Heart left ventricle (tissue), 16 donors: Measurements from ENCODE around the gene LTK. TPM values are rescaled to one million over a fixed set of nuclear protein-coding genes. Genes with fewer than 3 reads are reported as not detected.

Source experiments
- ATAC-seq, 4 donors: fragments of 200-7000 bp; cut with Tn5 transposase; one replicate each; pipeline ENCODE4 v1.9.1; 2020 to 2022; ENCODE audit warnings: moderate library complexity in 4 of 4, mild to moderate bottlenecking in 3 of 4, moderate number of reproducible peaks in 1 of 4
- DNase-seq, 5 donors: peaks; one replicate each; pipeline ENCODE4 v3.0.0-alpha.2; 2020
- H3K27ac ChIP-seq, 12 donors: fragments of 200-600 bp; sonication (generic) in 4 of 12; one replicate each; pipeline versions ENCODE4 v1.5.0 to v1.8.0; 2016 to 2022; ENCODE audit warnings: mild to moderate bottlenecking in 2 of 12
- H3K27me3 ChIP-seq, 9 donors: fragments of 200-600 bp; sonication (generic) in 2 of 9; one replicate each; pipeline versions ENCODE4 v1.5.1 to v1.8.0; 2016 to 2022; ENCODE audit warnings: mild to moderate bottlenecking in 3 of 9
- H3K36me3 ChIP-seq, 9 donors: fragments of 200-600 bp; sonication (generic) in 2 of 9; one replicate each; pipeline versions ENCODE4 v1.5.0 to v1.8.0; 2018 to 2022; ENCODE audit warnings: mild to moderate bottlenecking in 2 of 9
- H3K4me1 ChIP-seq, 12 donors: fragments of 200-600 bp; sonication (generic) in 4 of 12; one replicate each; pipeline versions ENCODE4 v1.5.0 to v1.8.0; 2016 to 2022; ENCODE audit warnings: mild to moderate bottlenecking in 3 of 12
- H3K4me3 ChIP-seq, 12 donors: fragments of 200-600 bp; sonication (generic) in 4 of 12; one replicate each; pipeline versions ENCODE4 v1.5.0 to v1.8.0; 2017 to 2022; ENCODE audit warnings: mild to moderate bottlenecking in 9 of 12, moderate library complexity in 4 of 12
- H3K9me3 ChIP-seq, 12 donors: fragments of 200-600 bp; sonication (generic) in 4 of 12; one replicate each; pipeline versions ENCODE4 v1.5.0 to v1.8.0; 2016 to 2022; ENCODE audit warnings: mild to moderate bottlenecking in 1 of 12
- CTCF ChIP-seq, 12 donors: fragments of 200-600 bp; sonication (generic) in 4 of 12; IDR thresholded peaks; one replicate each; pipeline versions ENCODE4 v1.5.0 to v1.8.0; 2018 to 2022; ENCODE audit warnings: antibody characterized with exemption in 12 of 12, mild to moderate bottlenecking in 5 of 12
- POLR2A ChIP-seq, 2 donors: fragments of 450-650 bp; IDR thresholded peaks; one replicate each; pipeline ENCODE4 v1.6.1; 2017; ENCODE audit warnings: antibody characterized with exemption in 2 of 2, mild to moderate bottlenecking in 2 of 2, moderate library complexity in 2 of 2
- WGBS, 4 donors: extraction: QIAGEN DNeasy Blood & Tissue Kit in 2 of 4; methylation state at CpG; one replicate each; pipeline versions ENCODE4 v1.1.5 to v1.1.7; 2013 to 2018; 5-methylcytosine and 5-hydroxymethylcytosine counted together
- intact Hi-C, 10 donors: fragments of 100-400 bp; cut with DNase I; formaldehyde crosslinking; loops; one replicate each; pipeline versions ENCODE4 v1.11.1 to v1.14.2; 2022
- polyA plus RNA-seq, 2 donors: library from polyadenylated mRNA; stranded (reverse); fragments of 200-250 nt; gene quantifications; one replicate each; pipeline ENCODE4 v1.2.3, GENCODE V29; 2013
- total RNA-seq, 9 donors: library from RNA; depleted of rRNA in 2 of 9; stranded (reverse); fragments of >200 nt in 2 of 9; fragmentation: NEBNext Ultra II Directional in 3 of 9; extraction: Animal tissue kit (Norgen Biotek cat#: 25700) in 3 of 9; gene quantifications; one replicate each; pipeline versions ENCODE4 v1.1.0 to v1.2.4, GENCODE V29; 2016 to 2023
- donor health status: ischemic (EF 13 %, LVEDD 7.1; RV severe dilation, severe dysfunction).
- donor health status: healthy with polysubstance abuse.
- donor health status: DM: no; HTN: yes; CAD: no.
- donor health status: DM: no; HTN: no; CAD: no.
- donor health status: ischemic (EF 25% LVEDD 6.9; RV normal size, moderate dysfunction).
- donor health status: ischemic (EF 25% LVEDD 5.7; RV mildly dilated, moderate dysfunction).
- donor health status: healthy.
- donor health status: DM: yes; HTN: yes; CAD: no.
- donor health status: ischemic (EF 35%, LVEDD 5.7; RV mildly dilated, moderate dysfunction).
- donor health status: nonischemic (EF 11% LVEDD 7.7; RV severe dilation, severe dysfunction).
- donor health status: DM: yes; HTN: yes; CAD: no.
- donor health status: PGD.
- donor health status: ischemic (EF 29% LVEDD 5.4; RV normal size, mild dysfunction).
- donor health status: nonischemic (EF 23%, LVEDD 6.1; RV moderate dilation, normal function).

The LTK gene
- total and polyA plus RNA-seq, 11 donors: 0.14 to 1.6 (median 0.36) TPM

DNA sequence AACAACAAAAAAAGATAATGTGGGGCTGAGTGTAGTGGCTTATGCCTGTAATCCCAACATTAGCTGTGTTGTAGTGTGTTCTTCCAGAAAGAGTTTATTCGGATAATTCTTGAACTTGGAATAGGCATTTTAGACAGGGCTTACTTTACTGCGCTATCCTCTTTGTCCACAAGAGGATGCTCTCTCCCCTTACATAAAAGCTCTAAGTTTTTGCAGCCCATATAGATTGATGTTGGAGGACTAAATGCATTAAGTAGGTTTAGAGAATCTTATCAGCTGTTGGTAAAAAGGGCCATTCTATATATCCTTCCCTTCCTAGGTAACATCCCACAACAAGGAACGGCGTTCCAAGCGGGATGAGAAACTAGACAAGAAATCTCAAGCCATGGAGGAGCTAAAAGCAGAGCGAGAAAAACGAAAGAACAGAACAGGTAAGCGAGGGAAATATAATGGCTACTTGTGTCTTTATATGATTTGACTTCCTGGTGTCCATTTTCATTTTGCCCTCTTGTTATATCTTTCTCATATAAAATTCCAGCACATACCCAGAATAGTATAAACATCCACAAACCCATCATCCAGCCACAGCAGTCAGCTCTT lies 47.7 kb downstream of the LTK start:
- Histone ChIP-seq H3K27ac (no peak overlapping the region), H3K36me3 (peaks cover 0 to 95% (median 83%) of the 10 kb centered on the region in 9 donors), H3K9me3 (no peaks in the 10 kb centered on the region), H3K4me1 (no peaks in the 10 kb centered on the region), H3K27me3 (no peaks in the 10 kb centered on the region), H3K4me3 (no peak overlapping the region)
- 83 to 85% (median 84%) methylated on average over 8 of the region's 8 CpGs for WGBS, 4 donors
- peak; percentile 59 to 90 (median 68) for TF ChIP-seq CTCF (IDR thresholded peaks at IDR 0.05)
- no peak for TF ChIP-seq POLR2A (IDR thresholded peaks at IDR 0.05)
- DNase-seq: no peak
- intact Hi-C loops: no loop called here
- no peak for ATAC-seq

- Histone ChIP-seq H3K36me3 (peaks cover 0 to 86% (median 74%) of the 10 kb centered on the region in 9 donors), H3K4me3 (no peak overlapping the region), H3K9me3 (no peaks in the 10 kb centered on the region), H3K27me3 (no peaks in the 10 kb centered on the region), H3K27ac (no peak overlapping the region), H3K4me1 (peaks cover 0 to 4% (median 0%) of the 10 kb centered on the region in 12 donors)
- no peak for DNase-seq
- no peak for ATAC-seq
- 87 to 96% (median 91%) methylated on average over 9 of the region's 9 CpGs for WGBS, 4 donors
- intact Hi-C loops: no loop called here
- no peak for TF ChIP-seq POLR2A (IDR thresholded peaks at IDR 0.05)
- TF ChIP-seq CTCF (IDR thresholded peaks at IDR 0.05): no peak
Measured at GRCh38 chr15:41464889-41465580, 48.6 kb downstream of the LTK start.

GRCh38 chr15:41462084-41462795 lies 51.4 kb downstream of the LTK start:
- no peak for TF ChIP-seq CTCF (IDR thresholded peaks at IDR 0.05)
- no peak for TF ChIP-seq POLR2A (IDR thresholded peaks at IDR 0.05)
- no peak for ATAC-seq

More at GRCh38 chr15:41462084-41462795, 51.4 kb downstream of the LTK start:
- 72 to 86% (median 77%) methylated on average over 4 of the region's 4 CpGs for WGBS, 4 donors
- Histone ChIP-seq H3K9me3 (no peaks in the 10 kb centered on the region), H3K36me3 (peaks cover 0 to 78% (median 68%) of the 10 kb centered on the region in 9 donors), H3K4me3 (no peak overlapping the region), H3K4me1 (peaks cover 0 to 13% (median 0%) of the 10 kb centered on the region in 12 donors), H3K27ac (no peak overlapping the region), H3K27me3 (no peaks in the 10 kb centered on the region)
- DNase-seq: no peak
- intact Hi-C loops: no loop called here

Other genes starting within 250 kb of the LTK start
- gene OIP5, start 181.2 kb downstream of the LTK start, total RNA-seq: 1 to 10 TPM in 2 of 9 donors, under 1 TPM in 5, not detected in 2; 0.22 to 1.3 (median 0.72) TPM
- gene OIP5, start 181.2 kb downstream of the LTK start, polyA plus RNA-seq: under 1 TPM; 0.19 to 0.50 TPM
- 10 to 100 TPM in 1 of 9 donors, 1 to 10 TPM in 5, under 1 TPM in 3; 0.50 to 23.1 (median 1.1) TPM for gene NUSAP1, start 180.9 kb downstream of the LTK start, total RNA-seq
- gene NUSAP1, start 180.9 kb downstream of the LTK start, polyA plus RNA-seq: 1 to 10 TPM in 1 of 2 donors, under 1 TPM in 1; 0.23 to 1.2 TPM
- gene NDUFAF1, start 111.3 kb downstream of the LTK start, total RNA-seq: 10 to 100 TPM; 20.4 to 70.1 (median 41.3) TPM
- gene NDUFAF1, start 111.3 kb downstream of the LTK start, polyA plus RNA-seq: 10 to 100 TPM; 54.5 to 58.3 TPM
- 10 to 100 TPM; 19.1 to 33.3 (median 28.5) TPM for gene RTF1, start 96.7 kb downstream of the LTK start, total RNA-seq
- gene RTF1, start 96.7 kb downstream of the LTK start, polyA plus RNA-seq: 10 to 100 TPM; 16.5 to 16.6 TPM
- 10 to 100 TPM in 1 of 9 donors, 1 to 10 TPM in 6, under 1 TPM in 2; 0.80 to 12.5 (median 1.8) TPM for gene ITPKA, start 20.0 kb downstream of the LTK start, total RNA-seq
- gene ITPKA, start 20.0 kb downstream of the LTK start, polyA plus RNA-seq: 1 to 10 TPM; 6.0 to 6.7 TPM
- gene RPAP1, start 30.4 kb upstream of the LTK start, total RNA-seq: 10 to 100 TPM; 13.7 to 32.5 (median 23.7) TPM
- gene RPAP1, start 30.4 kb upstream of the LTK start, polyA plus RNA-seq: 10 to 100 TPM; 13.4 to 15.4 TPM
- gene TYRO3, start 45.4 kb upstream of the LTK start, total RNA-seq: 10 to 100 TPM in 3 of 9 donors, 1 to 10 TPM in 6; 2.5 to 15.4 (median 3.7) TPM
- gene TYRO3, start 45.4 kb upstream of the LTK start, polyA plus RNA-seq: 10 to 100 TPM in 1 of 2 donors, 1 to 10 TPM in 1; 2.6 to 13.7 TPM
- 10 to 100 TPM; 23.1 to 58.7 (median 37.2) TPM for gene MGA, start 146.6 kb upstream of the LTK start, total RNA-seq
- 1 to 10 TPM; 5.3 to 5.5 TPM for gene MGA, start 146.6 kb upstream of the LTK start, polyA plus RNA-seq